ENCODE results near the gene AGBL4. TPM values are rescaled to one million over a fixed set of nuclear protein-coding genes. Genes with fewer than 3 reads are reported as not detected.

The AGBL4 gene
- total RNA-seq, 4 donors from 2014 or later: 0.19 to 1.0 (median 1.0) TPM; not detected in 1

GRCh38 chr1:48878191-48878940 is 1145.4 kb downstream of the AGBL4 start:
- Histone ChIP-seq H3K27me3 (no peaks in the 10 kb centered on the region), H3K9me3 (no peaks in the 10 kb centered on the region), H3K4me3 (no peak overlapping the region), H3K4me1 (no peaks in the 10 kb centered on the region), H3K27ac (no peak overlapping the region), H3K36me3 (no peaks in the 10 kb centered on the region)
- WGBS: 34% methylated on average over 6 of the region's 6 CpGs
- DNase-seq (ENCODE audit: low spot score in 2 of 2): no peak
- no peak for TF ChIP-seq EP300 (IDR thresholded peaks at IDR 0.05)
- TF ChIP-seq, protein P1, sequence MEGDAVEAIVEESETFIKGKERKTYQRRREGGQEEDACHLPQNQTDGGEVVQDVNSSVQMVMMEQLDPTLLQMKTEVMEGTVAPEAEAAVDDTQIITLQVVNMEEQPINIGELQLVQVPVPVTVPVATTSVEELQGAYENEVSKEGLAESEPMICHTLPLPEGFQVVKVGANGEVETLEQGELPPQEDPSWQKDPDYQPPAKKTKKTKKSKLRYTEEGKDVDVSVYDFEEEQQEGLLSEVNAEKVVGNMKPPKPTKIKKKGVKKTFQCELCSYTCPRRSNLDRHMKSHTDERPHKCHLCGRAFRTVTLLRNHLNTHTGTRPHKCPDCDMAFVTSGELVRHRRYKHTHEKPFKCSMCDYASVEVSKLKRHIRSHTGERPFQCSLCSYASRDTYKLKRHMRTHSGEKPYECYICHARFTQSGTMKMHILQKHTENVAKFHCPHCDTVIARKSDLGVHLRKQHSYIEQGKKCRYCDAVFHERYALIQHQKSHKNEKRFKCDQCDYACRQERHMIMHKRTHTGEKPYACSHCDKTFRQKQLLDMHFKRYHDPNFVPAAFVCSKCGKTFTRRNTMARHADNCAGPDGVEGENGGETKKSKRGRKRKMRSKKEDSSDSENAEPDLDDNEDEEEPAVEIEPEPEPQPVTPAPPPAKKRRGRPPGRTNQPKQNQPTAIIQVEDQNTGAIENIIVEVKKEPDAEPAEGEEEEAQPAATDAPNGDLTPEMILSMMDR (IDR thresholded peaks at IDR 0.05): no peak
- no peak for TF ChIP-seq POLR2A (IDR thresholded peaks at IDR 0.05)
- TF ChIP-seq POLR2AphosphoS5 (IDR thresholded peaks at IDR 0.05): no peak

DNA sequence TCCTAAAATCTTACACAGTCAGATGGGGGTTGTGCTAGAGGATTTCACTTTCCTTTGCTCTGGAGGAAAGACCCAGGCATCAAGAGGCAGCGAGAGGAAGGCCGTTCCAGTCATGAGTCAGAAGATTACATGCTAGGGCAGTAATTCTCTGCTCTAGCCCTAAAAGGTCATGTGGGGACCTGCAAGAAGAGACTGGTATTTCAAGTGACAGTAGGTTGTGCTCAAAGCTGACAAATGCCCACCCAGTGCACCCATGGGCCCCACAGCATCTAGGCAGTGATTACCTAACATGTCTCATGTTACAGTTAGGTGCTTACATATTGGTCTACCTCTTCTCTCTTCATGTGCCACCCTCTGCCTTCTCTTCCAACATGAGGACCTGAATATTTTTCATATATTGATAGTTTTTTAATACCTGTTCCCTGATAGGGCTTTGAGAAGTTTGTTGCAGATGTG is 1147.4 kb downstream of the AGBL4 start:
- TF ChIP-seq, protein P1 (IDR thresholded peaks at IDR 0.05): no peak
- TF ChIP-seq EP300 (IDR thresholded peaks at IDR 0.05): no peak
- TF ChIP-seq POLR2AphosphoS5 (IDR thresholded peaks at IDR 0.05): no peak
- TF ChIP-seq POLR2A (IDR thresholded peaks at IDR 0.05): no peak
- Histone ChIP-seq H3K9me3 (no peaks in the 10 kb centered on the region), H3K27ac (no peak overlapping the region), H3K36me3 (no peaks in the 10 kb centered on the region), H3K4me3 (no peak overlapping the region), H3K27me3 (no peaks in the 10 kb centered on the region), H3K4me1 (no peaks in the 10 kb centered on the region)
- WGBS: 55% methylated on average over 2 of the region's 2 CpGs
- no peak for DNase-seq (ENCODE audit: low spot score in 2 of 2)

DNA sequence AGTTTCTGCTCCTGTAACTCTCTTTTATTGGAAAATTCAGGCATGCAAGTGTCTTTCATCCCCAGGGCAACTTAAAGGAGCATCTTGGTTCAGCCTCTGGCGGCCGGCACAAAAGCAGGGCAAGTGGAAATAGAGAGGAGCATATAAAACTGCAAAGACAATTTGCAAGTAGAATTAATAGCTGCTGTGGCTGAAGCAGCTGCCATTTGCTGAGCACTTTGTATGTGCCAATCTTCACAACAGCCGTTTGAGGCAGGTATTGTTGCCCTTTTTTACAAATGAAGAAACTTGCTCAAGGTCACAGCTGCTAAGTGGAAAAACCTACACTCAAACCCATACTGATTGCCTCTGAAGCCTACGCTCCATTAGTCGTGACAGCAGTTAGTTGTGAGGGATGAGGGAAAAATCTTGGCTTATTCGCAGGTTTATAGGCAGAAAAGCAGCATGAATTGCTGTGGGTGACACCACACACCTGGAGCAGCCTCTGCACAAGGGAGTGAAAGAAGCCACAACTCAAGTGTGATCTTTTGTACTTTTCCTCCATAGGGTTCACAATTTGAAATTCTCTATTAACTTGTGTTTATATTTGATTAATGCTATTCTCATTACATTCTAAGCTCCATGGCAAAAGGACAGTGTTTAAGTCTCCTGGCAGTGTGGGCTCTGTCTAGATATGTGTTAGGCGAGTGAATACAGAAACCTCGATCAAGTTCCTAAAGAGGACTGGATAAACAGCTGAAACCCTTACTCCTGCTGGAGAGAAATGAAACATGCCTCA is 1148.0 kb downstream of the AGBL4 start:
- H3K9me3 ChIP-seq: no peaks in the 10 kb centered on the region
- TF ChIP-seq, protein P1 (IDR thresholded peaks at IDR 0.05): no peak
- TF ChIP-seq POLR2A (IDR thresholded peaks at IDR 0.05) (no peak), POLR2AphosphoS5 (IDR thresholded peaks at IDR 0.05) (no peak), EP300 (IDR thresholded peaks at IDR 0.05) (no peak)
- no peak overlapping the region for H3K4me3 ChIP-seq
- peaks cover under 1% of the 10 kb centered on the region for H3K4me1 ChIP-seq
- H3K27me3 ChIP-seq: no peaks in the 10 kb centered on the region
- no peak for DNase-seq (ENCODE audit: low spot score in 2 of 2)
- H3K36me3 ChIP-seq: no peaks in the 10 kb centered on the region
- WGBS: 74% methylated on average over 8 of the region's 8 CpGs
- no peak overlapping the region for H3K27ac ChIP-seq

GRCh38 chr1:48873944-48874343 is 1149.8 kb downstream of the AGBL4 start:
- Histone ChIP-seq H3K9me3 (no peaks in the 10 kb centered on the region), H3K27me3 (no peaks in the 10 kb centered on the region), H3K4me1 (peaks cover 16% of the 10 kb centered on the region), H3K4me3 (no peak overlapping the region), H3K36me3 (no peaks in the 10 kb centered on the region), H3K27ac (no peak overlapping the region)
- 63% methylated on average over 4 of the region's 4 CpGs for WGBS
- TF ChIP-seq POLR2A (IDR thresholded peaks at IDR 0.05): no peak
- no peak for TF ChIP-seq EP300 (IDR thresholded peaks at IDR 0.05)
- TF ChIP-seq, protein P1 (IDR thresholded peaks at IDR 0.05): no peak
- TF ChIP-seq POLR2AphosphoS5 (IDR thresholded peaks at IDR 0.05): no peak
- DNase-seq (ENCODE audit: low spot score in 2 of 2): no peak

GRCh38 chr1:48870596-48870995 is 1153.2 kb downstream of the AGBL4 start:
- Histone ChIP-seq H3K9me3 (no peaks in the 10 kb centered on the region), H3K27ac (no peak overlapping the region), H3K4me3 (no peak overlapping the region), H3K4me1 (peaks cover 17% of the 10 kb centered on the region), H3K36me3 (no peaks in the 10 kb centered on the region), H3K27me3 (no peaks in the 10 kb centered on the region)
- no peak for TF ChIP-seq POLR2A (IDR thresholded peaks at IDR 0.05)
- no peak for TF ChIP-seq POLR2AphosphoS5 (IDR thresholded peaks at IDR 0.05)
- TF ChIP-seq, protein P1 (IDR thresholded peaks at IDR 0.05): no peak
- no peak for TF ChIP-seq EP300 (IDR thresholded peaks at IDR 0.05)
- no peak for DNase-seq (ENCODE audit: low spot score in 2 of 2)
- 36% methylated on average over 3 of the region's 3 CpGs for WGBS
